Stimulated activated CD4-positive, alpha-beta T cell treated with anti-CD3 and anti-CD28 coated beads, Interleukin-15, amount 100 ng/mL, for 48 hours (primary cell): ENCODE measurements around the gene MYO18A.
"Not testable (repeated sequence)": the region's sequence is repeated elsewhere in the genome, so short reads cannot be mapped to it uniquely, and the experiment has no call there.

ENCODE experiments used
- DNase-seq, 2 donors: peaks; one replicate each; pipeline ENCODE4 v3.0.0-alpha.2; 2020; ENCODE audit warnings: low read depth in 2 of 2

The MYO18A gene

GRCh38 chr17:29194669-29195068, 14.5 kb upstream of the MYO18A start:
- no peak for DNase-seq

GRCh38 chr17:29193146-29193545, 12.9 kb upstream of the MYO18A start:
- DNase-seq, result no peak

GRCh38 chr17:29190592-29191207, 10.5 kb upstream of the MYO18A start:
- no peak for DNase-seq

- no peak for DNase-seq
Measured at GRCh38 chr17:29190039-29190438, 9.8 kb upstream of the MYO18A start.

GRCh38 chr17:29189355-29189754, 9.2 kb upstream of the MYO18A start:
- no peak for DNase-seq

GRCh38 chr17:29181226-29181625, 1.0 kb upstream of the MYO18A start:
- DNase-seq, result no peak

- DNase-seq, result no peak
Measured at GRCh38 chr17:29180788-29181160, 576 bp upstream of the MYO18A start.

- DNase-seq, result no peak
Measured at GRCh38 chr17:29179232-29180033, 765 bp downstream of the MYO18A start.

- no peak for DNase-seq
Measured at GRCh38 chr17:29178750-29179231, 1.4 kb downstream of the MYO18A start.

GRCh38 chr17:29177871-29178749, 2.1 kb downstream of the MYO18A start:
- no peak for DNase-seq

- DNase-seq, result no peak
Measured at GRCh38 chr17:29177541-29177870, 2.7 kb downstream of the MYO18A start.

- peak; percentile 36 to 37 for DNase-seq
Measured at GRCh38 chr17:29176558-29177351, 3.4 kb downstream of the MYO18A start.

GRCh38 chr17:29175349-29175748, 4.8 kb downstream of the MYO18A start:
- DNase-seq, result no peak

GRCh38 chr17:29172589-29172988, 7.6 kb downstream of the MYO18A start:
- DNase-seq, result no peak

- DNase-seq, result no peak
Measured at GRCh38 chr17:29170682-29171081, 9.5 kb downstream of the MYO18A start.

GRCh38 chr17:29169806-29170591, 10.2 kb downstream of the MYO18A start:
- DNase-seq, result no peak

GRCh38 chr17:29168759-29169126, 11.5 kb downstream of the MYO18A start:
- not testable (repeated sequence) for DNase-seq

GRCh38 chr17:29168079-29168758, 12.0 kb downstream of the MYO18A start:
- no peak for DNase-seq

- no peak for DNase-seq
Measured at GRCh38 chr17:29167393-29168078, 12.7 kb downstream of the MYO18A start.

- no peak for DNase-seq
Measured at GRCh38 chr17:29166507-29166887, 13.7 kb downstream of the MYO18A start.
